H9 (cell line): Measurements from ENCODE around the gene GMPR2. TPM values are rescaled to one million over a fixed set of nuclear protein-coding genes. Genes with fewer than 3 reads are reported as not detected.

Experiments
- DNase-seq: peaks from one replicate; pipeline ENCODE4 v3.0.0-alpha.2; 2017
- H2AFZ ChIP-seq: one replicate; pipeline ENCODE4 v1.6.1; 2013; ENCODE audit warnings: mild to moderate bottlenecking, low read length, control low read depth, moderate library complexity
- H2AK5ac ChIP-seq: 2 replicates; pipeline ENCODE4 v1.6.1; 2013; ENCODE audit warnings: low read length, control low read depth, mixed read lengths; ENCODE audit not compliant: insufficient read length
- H2BK120ac ChIP-seq: one replicate; pipeline ENCODE4 v1.6.1; 2013; ENCODE audit warnings: low read depth, mild to moderate bottlenecking, low read length, control low read depth, inconsistent platforms; ENCODE audit not compliant: poor library complexity, severe bottlenecking
- H2BK12ac ChIP-seq: 2 replicates; pipeline ENCODE4 v1.6.1; 2013; ENCODE audit warnings: low read length, control low read depth, mixed read lengths, low read depth; ENCODE audit not compliant: insufficient read length
- H2BK15ac ChIP-seq: 2 replicates; pipeline ENCODE4 v1.6.1; 2013; ENCODE audit warnings: low read depth, low read length, control low read depth
- H2BK20ac ChIP-seq: one replicate; pipeline ENCODE4 v1.6.1; 2013; ENCODE audit warnings: low read depth, mild to moderate bottlenecking, low read length, control low read depth, inconsistent platforms; ENCODE audit not compliant: poor library complexity, severe bottlenecking
- H2BK5ac ChIP-seq: 2 replicates; pipeline ENCODE4 v1.6.1; 2013; ENCODE audit warnings: low read length, control low read depth, mixed read lengths; ENCODE audit not compliant: insufficient read length
- H3K14ac ChIP-seq: 2 replicates; pipeline ENCODE4 v1.6.1; 2013; ENCODE audit warnings: low read length, control low read depth; ENCODE audit not compliant: insufficient read depth
- H3K18ac ChIP-seq: 2 replicates; pipeline ENCODE4 v1.6.1; 2013; ENCODE audit warnings: low read depth, mild to moderate bottlenecking, mixed read lengths, low read length, control low read depth; ENCODE audit not compliant: insufficient read length
- H3K23ac ChIP-seq: 2 replicates; pipeline ENCODE4 v1.6.1; 2013; ENCODE audit warnings: low read length, control low read depth, mixed read lengths, low read depth; ENCODE audit not compliant: insufficient read length
- H3K23me2 ChIP-seq: 2 replicates; pipeline ENCODE4 v1.6.1; 2013; ENCODE audit warnings: low read depth, mild to moderate bottlenecking, mixed read lengths, low read length, control low read depth; ENCODE audit not compliant: insufficient read length, poor library complexity, severe bottlenecking
- H3K27ac ChIP-seq: 2 replicates; pipeline ENCODE4 v1.5.1; 2013; ENCODE audit warnings: low read length, control low read depth, mixed read lengths, low read depth; ENCODE audit not compliant: insufficient read length
- H3K27me3 ChIP-seq: 2 replicates; pipeline ENCODE4 v1.6.1; 2013; ENCODE audit warnings: low read length, control low read depth, inconsistent platforms; ENCODE audit not compliant: insufficient read depth
- H3K4ac ChIP-seq: 2 replicates; pipeline ENCODE4 v1.6.1; 2013; ENCODE audit warnings: low read depth, mild to moderate bottlenecking, control low read depth, inconsistent platforms, low read length, moderate library complexity
- H3K4me1 ChIP-seq: 2 replicates; pipeline ENCODE4 v1.6.1; 2013; ENCODE audit warnings: low read length, control low read depth, inconsistent platforms; ENCODE audit not compliant: insufficient read depth
- H3K4me2 ChIP-seq: 2 replicates; pipeline ENCODE4 v1.6.1; 2013; ENCODE audit warnings: low read length, control low read depth, mixed read lengths; ENCODE audit not compliant: insufficient read length, insufficient read depth
- H3K56ac ChIP-seq: 2 replicates; pipeline ENCODE4 v1.6.1; 2013; ENCODE audit warnings: low read depth, mild to moderate bottlenecking, mixed read lengths, low read length, control low read depth; ENCODE audit not compliant: insufficient read length
- H3K79me1 ChIP-seq: 2 replicates; pipeline ENCODE4 v1.6.1; 2013; ENCODE audit warnings: low read depth, mild to moderate bottlenecking, moderate library complexity, low read length, control low read depth, inconsistent platforms; ENCODE audit not compliant: insufficient read depth, poor library complexity, severe bottlenecking
- H3K79me2 ChIP-seq: 2 replicates; pipeline ENCODE4 v1.6.1; 2013; ENCODE audit warnings: low read length, control low read depth, inconsistent platforms; ENCODE audit not compliant: insufficient read depth
- H3K9ac ChIP-seq: 2 replicates; pipeline ENCODE4 v1.6.1; 2013; ENCODE audit warnings: low read length, control low read depth, mixed read lengths; ENCODE audit not compliant: insufficient read length; ENCODE audit errors: extremely low read depth
- H3K9me3 ChIP-seq: one replicate; pipeline ENCODE4 v1.6.1; 2013; ENCODE audit warnings: low read depth, low read length, inconsistent platforms; ENCODE audit not compliant: control insufficient read depth
- H3T11ph ChIP-seq: one replicate; pipeline ENCODE4 v1.6.1; 2013; ENCODE audit warnings: mild to moderate bottlenecking, low read length, control low read depth, inconsistent platforms
- H4K20me1 ChIP-seq: one replicate; pipeline ENCODE4 v1.6.1; 2013; ENCODE audit not compliant: control insufficient read depth, insufficient read length, insufficient read depth
- H4K5ac ChIP-seq: 2 replicates; pipeline ENCODE4 v1.6.1; 2013; ENCODE audit warnings: low read depth, mild to moderate bottlenecking, mixed read lengths, low read length, control low read depth; ENCODE audit not compliant: insufficient read length
- H4K8ac ChIP-seq: replicated peaks from 2 replicates; pipeline ENCODE4 v1.6.1; 2013; ENCODE audit warnings: low read length, control low read depth, mixed read lengths, low read depth; ENCODE audit not compliant: insufficient read length
- H4K91ac ChIP-seq: 2 replicates; pipeline ENCODE4 v1.6.1; 2013; ENCODE audit warnings: low read depth, mild to moderate bottlenecking, moderate library complexity, mixed read lengths, low read length, control low read depth; ENCODE audit not compliant: insufficient read length
- H3K27ac Mint-ChIP-seq, 3 experiments: 2 replicates in 2 of 3; 3 replicates in 1 of 3; pipeline ENCODE4 v1.8.0; 2020 to 2021; ENCODE audit warnings: mixed read lengths in 3 of 3, mild to moderate bottlenecking in 1 of 3, moderate library complexity in 1 of 3
- H3K27me3 Mint-ChIP-seq: 2 replicates; pipeline ENCODE4 v1.8.0; 2021; ENCODE audit warnings: low read depth, mild to moderate bottlenecking, moderate library complexity, mixed read lengths
- H3K36me3 Mint-ChIP-seq, 3 experiments: 2 replicates in 2 of 3; 3 replicates in 1 of 3; pipeline ENCODE4 v1.8.0; 2020 to 2021; ENCODE audit warnings: low read depth in 3 of 3, mixed read lengths in 3 of 3; ENCODE audit not compliant: insufficient read depth in 1 of 3
- H3K4me1 Mint-ChIP-seq, 2 experiments: 2 replicates each; pipeline ENCODE4 v1.8.0; 2020; ENCODE audit warnings: mixed read lengths in 2 of 2
- H3K4me3 Mint-ChIP-seq, 2 experiments: 2 replicates in 1 of 2; 3 replicates in 1 of 2; pipeline ENCODE4 v1.8.0; 2020 to 2021; ENCODE audit warnings: mild to moderate bottlenecking in 2 of 2, mixed read lengths in 2 of 2, moderate library complexity in 1 of 2
- H3K9me3 Mint-ChIP-seq, 2 experiments: 2 replicates in 1 of 2; 3 replicates in 1 of 2; pipeline ENCODE4 v1.8.0; 2020; ENCODE audit warnings: mild to moderate bottlenecking in 2 of 2, mixed read lengths in 2 of 2, moderate library complexity in 1 of 2
- CTCF ChIP-seq: fragments of 200-600 bp; sonication (generic); conservative IDR thresholded peaks from 3 replicates; pipeline ENCODE4 v1.8.0; 2021; ENCODE audit warnings: antibody characterized with exemption, mild to moderate bottlenecking
- WGBS: extraction: QIAGEN DNeasy Blood & Tissue Kit; methylation state at CpG from one replicate; pipeline ENCODE4 v1.1.7; 2013; ENCODE audit warnings: missing lambda C conversion rate, low lambda C conversion rate, mixed read lengths; ENCODE audit not compliant: insufficient read length; ENCODE audit errors: extremely low coverage; 5-methylcytosine and 5-hydroxymethylcytosine counted together
- total RNA-seq: library from RNA; stranded (reverse); gene quantifications from 2 replicates; pipeline ENCODE4 v1.2.1, GENCODE V29; 2021

Gene GMPR2
- total RNA-seq, 1 experiment from 2014 or later, result 84.7 TPM

DNA sequence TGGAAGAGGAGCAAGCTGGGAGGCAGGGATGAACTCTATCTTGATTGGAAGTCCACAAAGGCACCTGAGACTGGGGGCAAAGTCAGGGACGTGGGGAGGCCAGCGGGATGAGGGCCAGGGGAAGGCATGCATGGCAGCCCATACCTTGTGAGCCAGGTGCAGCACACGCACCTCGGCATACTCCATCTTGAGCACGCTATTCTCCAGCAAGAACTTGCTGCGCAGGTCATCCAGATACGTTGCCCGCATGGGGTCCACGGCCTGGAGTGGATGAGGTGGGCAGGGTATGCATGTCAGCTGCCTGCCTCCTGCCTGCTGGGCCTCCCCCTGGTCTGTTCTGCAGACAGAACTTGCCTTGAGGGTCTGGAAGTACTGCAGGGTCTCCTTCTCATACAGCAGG is 34.8 kb downstream of the GMPR2 start:
- H3K79me2 ChIP-seq, result no peaks in the 10 kb centered on the region
- Mint-ChIP-seq H3K27me3 (no peaks in the 10 kb centered on the region), H3K4me3 (no peak overlapping the region), H3K4me1 (peaks cover 4 to 12% of the 10 kb centered on the region in 2 experiments), H3K36me3 (peaks cover 3 to 21% (median 14%) of the 10 kb centered on the region in 3 experiments; a peak in 5 of 7 replicates), H3K27ac (no peak overlapping the region), H3K9me3 (no peaks in the 10 kb centered on the region)
- H3K18ac ChIP-seq, result no peak overlapping the region
- H3K4me1 ChIP-seq, result no peaks in the 10 kb centered on the region
- H2BK5ac ChIP-seq, result no peak overlapping the region
- H2BK20ac ChIP-seq, result no peak overlapping the region
- H4K8ac ChIP-seq, result no peak overlapping the region
- no peak overlapping the region for H2BK15ac ChIP-seq
- no peak overlapping the region for H3K23ac ChIP-seq
- H4K91ac ChIP-seq, result no peak overlapping the region
- H3K27me3 ChIP-seq, result no peaks in the 10 kb centered on the region
- no peak overlapping the region for H3K9ac ChIP-seq
- H3K4me2 ChIP-seq, result no peak overlapping the region
- H4K5ac ChIP-seq, result no peak overlapping the region
- no CpG with 5 or more reads among the region's 9 CpGs for WGBS
- H3K27ac ChIP-seq, result no peak overlapping the region
- peaks cover 8% of the 10 kb centered on the region for H3K23me2 ChIP-seq
- H3K14ac ChIP-seq, result no peak overlapping the region
- H2BK12ac ChIP-seq, result no peak overlapping the region
- no peak for TF ChIP-seq CTCF
- H3K9me3 ChIP-seq, result no peaks in the 10 kb centered on the region
- H2BK120ac ChIP-seq, result no peak overlapping the region
- H3T11ph ChIP-seq, result no peak overlapping the region
- no peak for DNase-seq
- H4K20me1 ChIP-seq, result no peaks in the 10 kb centered on the region
- H3K79me1 ChIP-seq, result no peaks in the 10 kb centered on the region
- H2AFZ ChIP-seq, result no peak overlapping the region
- H3K56ac ChIP-seq, result no peak overlapping the region
- H3K4ac ChIP-seq, result no peak overlapping the region
- no peak overlapping the region for H2AK5ac ChIP-seq
